HepG2 (cell line): ENCODE results near the gene EXPH5. TPM values are rescaled to one million over a fixed set of nuclear protein-coding genes. Genes with fewer than 3 reads are reported as not detected.
A peak's percentile ranks its signal among the peaks of the same experiment; 100 is the strongest.
"Not testable (repeated sequence)": the region's sequence is repeated elsewhere in the genome, so short reads cannot be mapped to it uniquely, and the experiment has no call there.

Experiments used
- ATAC-seq: fragments of 200-7000 bp; cut with Tn5 transposase; 3 replicates; pipeline ENCODE4 v1.9.1; 2020; ENCODE audit warnings: mild to moderate bottlenecking, moderate library complexity
- BruUV-seq: library from RNA; stranded (reverse); fragments of 400-500 nt; replicated peaks from 2 replicates; lab custom pipeline; 2021; lab: Mats Ljungman, UMichigan
- CTCF ChIA-PET: fragments of 300-600 bp; formaldehyde crosslinking; extraction: SDS; loops from one replicate; lab custom pipeline; 2021; ENCODE audit warnings: low total read pairs, inconsistent platforms, low intra/inter-chr PET ratio; lab: Yijun Ruan, JAX
- POLR2A ChIA-PET: fragments of 350-600 bp; sonication (Branson Sonifier 250); formaldehyde crosslinking; loops from one replicate; lab custom pipeline; 2020; ENCODE audit warnings: antibody characterized with exemption, inconsistent platforms; lab: Yijun Ruan, JAX
- DNase-seq: peaks from one replicate; pipeline ENCODE4 v3.0.0-alpha.2; 2015; ENCODE audit warnings: low spot score
- FAIRE-seq: peaks from 3 replicates; lab custom pipeline; 2011; peaks lifted over from hg19 to GRCh38; lab: Jason Lieb, UNC
- H2AFZ ChIP-seq: one replicate; pipeline ENCODE4 v1.6.1; 2011; ENCODE audit warnings: low read length, inconsistent platforms
- H3K27ac ChIP-seq: fragments of 300-600 bp; 3 replicates; pipeline ENCODE4 v1.8.0; 2011; ENCODE audit warnings: mixed run types, mild to moderate bottlenecking, mixed read lengths, low read length, inconsistent platforms; ENCODE audit not compliant: insufficient read depth; ENCODE audit errors: extremely low read length
- H3K27me3 ChIP-seq, 2 experiments: fragments of 200-600 bp in 1 of 2; 2 replicates in 1 of 2; 3 replicates in 1 of 2; pipeline versions ENCODE4 v1.6.0 to v1.8.0; 2011; ENCODE audit warnings: low read length in 2 of 2, mild to moderate bottlenecking in 2 of 2, moderate library complexity in 2 of 2, inconsistent platforms in 1 of 2; ENCODE audit not compliant: insufficient read depth in 2 of 2, control insufficient read depth in 1 of 2
- H3K36me3 ChIP-seq, 2 experiments: fragments of 200-600 bp in 1 of 2; replicated peaks in 1 of 2; 2 replicates in 1 of 2; 3 replicates in 1 of 2; pipeline versions ENCODE4 v1.5.1 to v1.8.0; 2011; ENCODE audit warnings: low read length in 2 of 2, inconsistent platforms in 1 of 2; ENCODE audit not compliant: insufficient read depth in 2 of 2, control insufficient read depth in 1 of 2
- H3K4me1 ChIP-seq: 2 replicates; pipeline ENCODE4 v1.5.1; 2012; ENCODE audit warnings: low read length, inconsistent platforms; ENCODE audit not compliant: insufficient read depth
- H3K4me2 ChIP-seq: 2 replicates; pipeline ENCODE4 v1.6.0; 2011; ENCODE audit warnings: low read depth, low read length, inconsistent platforms
- H3K4me3 ChIP-seq, 3 experiments: fragments of 200-600 bp in 1 of 3; sonication (generic), shearing (Covaris generic) in 1 of 3; replicated peaks in 1 of 3; 2 replicates each; pipeline ENCODE4 v1.5.1; 2011 to 2016; ENCODE audit warnings: low read length in 3 of 3, inconsistent platforms in 2 of 3, low read depth in 2 of 3, mild to moderate bottlenecking in 2 of 3, control low read depth in 1 of 3, mixed read lengths in 1 of 3; ENCODE audit not compliant: insufficient read depth in 1 of 3
- H3K79me2 ChIP-seq: one replicate; pipeline ENCODE4 v1.6.1; 2011; ENCODE audit warnings: low read length, inconsistent platforms; ENCODE audit not compliant: insufficient read depth
- H3K9ac ChIP-seq: 2 replicates; pipeline ENCODE4 v1.6.0; 2011; ENCODE audit warnings: mild to moderate bottlenecking, low read depth, low read length, inconsistent platforms; ENCODE audit not compliant: insufficient read depth
- H3K9me3 ChIP-seq: 2 replicates; pipeline ENCODE4 v1.5.1; 2012; ENCODE audit warnings: mild to moderate bottlenecking, low read length
- H4K20me1 ChIP-seq: 2 replicates; pipeline ENCODE4 v1.6.0; 2011; ENCODE audit warnings: inconsistent platforms, mild to moderate bottlenecking, low read length, moderate library complexity; ENCODE audit not compliant: insufficient read depth
- AKAP8 ChIP-seq: sonication (generic); formaldehyde crosslinking; IDR thresholded peaks from 2 replicates; pipeline ENCODE4 v1.5.1; 2020; ENCODE audit warnings: mild to moderate bottlenecking, missing genetic modification reagents
- ATF5 ChIP-seq: sonication (generic); formaldehyde crosslinking; IDR thresholded peaks from 2 replicates; pipeline ENCODE4 v1.4.0; 2020; ENCODE audit warnings: mild to moderate bottlenecking, low read depth, missing genetic modification reagents
- EP300 ChIP-seq, 3 experiments: sonication (generic) in 1 of 3; formaldehyde crosslinking in 1 of 3; IDR thresholded peaks; 2 replicates each; pipeline versions ENCODE4 v1.5.1 to v1.6.1; 2011 to 2020; ENCODE audit warnings: low read depth in 2 of 3, low read length in 2 of 3, borderline replicate concordance in 1 of 3, improper control_type of control experiment in 1 of 3, mild to moderate bottlenecking in 1 of 3, missing genetic modification reagents in 1 of 3, moderate library complexity in 1 of 3
- FOXK1 ChIP-seq: sonication (generic); formaldehyde crosslinking; IDR thresholded peaks from 2 replicates; pipeline ENCODE4 v1.4.0; 2020; ENCODE audit warnings: low read depth, missing genetic modification reagents, borderline replicate concordance
- FOXM1 ChIP-seq: sonication (generic); formaldehyde crosslinking; IDR thresholded peaks from 2 replicates; pipeline ENCODE4 v1.5.0; 2020; ENCODE audit warnings: missing genetic modification reagents
- HNRNPLL ChIP-seq: fragments of 200-400 bp; formaldehyde crosslinking; IDR thresholded peaks from 2 replicates; pipeline ENCODE4 v1.6.1; 2017; ENCODE audit warnings: mild to moderate bottlenecking, low read depth, low read length; ENCODE audit not compliant: poor library complexity, severe bottlenecking
- KDM3A ChIP-seq: IDR thresholded peaks from 2 replicates; pipeline ENCODE4 v1.6.1; 2018; ENCODE audit warnings: low read depth, missing compliant biosample characterization
- TP53 ChIP-seq: sonication (generic); formaldehyde crosslinking; conservative IDR thresholded peaks from 2 replicates; pipeline ENCODE4 v1.4.0; 2020; ENCODE audit warnings: missing genetic modification reagents
- ZNF263 ChIP-seq: sonication (generic); formaldehyde crosslinking; IDR thresholded peaks from 2 replicates; pipeline ENCODE4 v1.4.0; 2020; ENCODE audit warnings: missing genetic modification reagents
- ZNF644 ChIP-seq: IDR thresholded peaks from 2 replicates; pipeline ENCODE4 v1.6.1; 2016; ENCODE audit warnings: low read depth
- ZNF660 ChIP-seq: sonication (generic); formaldehyde crosslinking; IDR thresholded peaks from 2 replicates; pipeline ENCODE4 v1.5.1; 2020; ENCODE audit warnings: mild to moderate bottlenecking, low read depth, missing genetic modification reagents, borderline replicate concordance
- WGBS: methylation state at CpG from one replicate; pipeline ENCODE4 v1.1.6; 2017; ENCODE audit warnings: low lambda C conversion rate; 5-methylcytosine and 5-hydroxymethylcytosine counted together
- in situ Hi-C: cut with HindIII; loops from 2 replicates; pipeline ENCODE4 v1.10.0; 2017; ENCODE audit warnings: low pct_unique_long_range_greater_than_20kb; ENCODE audit not compliant: extremely low pct_ligation_motif_present
- intact Hi-C: fragments of 100-400 bp; cut with micrococcal nuclease; formaldehyde crosslinking; loops from one replicate; pipeline ENCODE4 v1.10.0; 2022; ENCODE audit not compliant: unreplicated experiment
- polyA plus RNA-seq, 8 experiments: library from polyadenylated mRNA; depleted of rRNA in 3 of 8; stranded (reverse) in 7 of 8; unstranded in 1 of 8; fragments of >200 nt; fragmentation: Illumina TruSeq in 4 of 8; extraction: Trizol in 4 of 8; gene quantifications; 2 replicates each; pipeline versions ENCODE4 v1.2.1 to v1.2.3, GENCODE V29; 2011 to 2016; ENCODE audit warnings: low read depth in 4 of 8, missing spikeins in 1 of 8, mixed read lengths in 1 of 8; ENCODE audit not compliant: insufficient read depth in 1 of 8
- total RNA-seq, 5 experiments: library from RNA; depleted of rRNA; stranded (reverse); fragments of >200 nt; fragmentation: Illumina TruSeq; extraction: Trizol; gene quantifications; 2 replicates each; pipeline ENCODE4 v1.2.3, GENCODE V29; 2016; ENCODE audit warnings: low read depth in 1 of 5
- TF ChIP-seq, protein P1 (sequence below): IDR thresholded peaks from 2 replicates; pipeline ENCODE4 v1.6.1; 2016; ENCODE audit warnings: missing genetic modification reagents, missing compliant biosample characterization

Gene EXPH5
- total and polyA plus RNA-seq, 2 of the 13 experiments (the other 11 are each of a cell fraction or from before 2014, with no cell fraction given), result under 0.01 to 0.02 TPM

DNA sequence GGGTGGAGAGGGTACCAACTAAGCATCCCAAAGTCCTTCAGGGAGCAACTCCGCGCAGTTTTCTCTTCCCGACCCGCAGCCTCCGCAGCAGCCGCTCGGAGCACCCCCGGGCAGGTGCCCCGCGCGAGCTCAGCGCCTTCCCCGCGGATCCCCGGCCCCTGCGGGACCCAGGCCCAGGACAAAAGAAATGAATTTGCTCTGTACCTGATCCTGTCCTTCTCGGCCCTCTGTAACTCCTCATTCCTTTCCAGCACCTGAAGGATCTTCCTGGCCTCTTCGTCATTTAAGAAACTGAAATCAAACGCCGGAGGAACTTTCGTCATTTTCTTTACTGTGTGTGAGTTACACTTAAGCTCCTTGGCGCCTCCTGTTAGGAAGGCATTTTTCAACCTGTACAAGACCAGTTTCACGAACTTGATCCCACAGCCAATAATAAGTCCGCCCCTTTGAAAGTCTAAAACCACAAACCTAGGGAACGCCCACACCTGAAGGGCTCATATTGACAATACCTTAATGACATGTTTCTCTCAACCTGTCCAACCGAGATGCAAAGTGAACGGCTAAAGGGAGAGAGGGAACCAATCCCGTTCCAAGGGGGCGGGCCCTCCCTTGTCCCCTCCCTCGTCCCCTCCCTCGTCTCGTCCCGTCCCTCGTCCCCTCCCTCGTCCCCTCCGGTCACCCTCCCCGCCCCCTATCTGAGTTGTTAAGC, at the start of gene EXPH5 (continued):
- TF ChIP-seq ZNF263 (CRISPR knock-in tag), result peak; percentile 95

DNA sequence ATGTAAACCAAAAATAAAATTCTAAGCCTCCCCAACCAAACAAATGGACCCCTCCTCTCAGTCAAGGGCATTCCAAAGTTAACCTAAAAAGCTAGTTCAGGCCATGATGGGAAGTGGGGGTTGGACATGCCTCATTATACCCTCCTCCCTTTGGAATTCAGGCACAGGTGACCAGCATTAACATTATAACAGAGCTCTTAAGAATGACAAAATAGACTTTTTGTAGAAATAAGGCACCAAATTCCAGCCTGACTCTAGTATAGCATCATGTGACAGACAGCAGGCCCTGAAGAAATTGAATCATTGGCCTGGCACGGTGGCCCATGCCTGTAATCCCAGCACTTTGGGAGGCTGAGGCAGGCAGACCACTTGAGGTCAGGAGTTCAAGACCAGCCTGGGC, 48.2 kb upstream of the EXPH5 start:
- H3K9ac ChIP-seq, BruUV-seq, DNase-seq, FAIRE-seq, H3K79me2 ChIP-seq, H3K9me3 ChIP-seq, ATAC-seq, H2AFZ ChIP-seq, POLR2A ChIA-PET, H3K36me3 ChIP-seq, H3K27me3 ChIP-seq, CTCF ChIA-PET, H3K4me3 ChIP-seq, H3K4me1 ChIP-seq, intact Hi-C loops, in situ Hi-C loops, H3K4me2 ChIP-seq, H3K27ac ChIP-seq, H4K20me1 ChIP-seq: not testable (repeated sequence)
- 64% methylated on average over 1 of the region's 1 CpG for WGBS

DNA sequence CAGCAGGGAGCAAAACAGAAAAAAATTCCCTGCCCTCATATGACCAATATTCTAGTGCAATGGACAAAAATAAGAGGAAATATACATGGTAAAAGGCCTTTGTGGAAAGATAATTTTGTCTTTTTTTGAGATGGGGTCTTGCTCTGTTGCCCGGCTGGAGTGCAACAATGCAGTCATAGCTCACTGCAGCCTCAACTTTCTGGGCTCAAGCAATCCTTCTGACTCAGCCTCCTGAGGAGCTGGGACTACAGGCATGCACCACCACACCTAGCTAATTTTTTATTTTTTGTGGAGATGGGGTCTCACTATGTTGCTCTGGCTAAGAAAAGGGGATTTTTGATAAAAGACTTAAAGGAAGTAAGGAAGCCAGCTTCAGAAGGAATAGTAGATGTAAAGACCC, 45.6 kb upstream of the EXPH5 start:
- POLR2A ChIA-PET, result no interaction called here
- no peak overlapping the region for H3K4me3 ChIP-seq
- H3K27me3 ChIP-seq, result no peaks in the 10 kb centered on the region
- H3K4me2 ChIP-seq, result no peak overlapping the region
- peaks cover 7% of the 10 kb centered on the region; the same call in 1 of the 2 replicates for H3K4me1 ChIP-seq
- CTCF ChIA-PET, result no interaction called here
- no TSS peak for BruUV-seq
- H3K9me3 ChIP-seq, result no peaks in the 10 kb centered on the region
- no peak for FAIRE-seq
- in situ Hi-C loops, result no loop called here
- no peak overlapping the region for H3K27ac ChIP-seq
- no peaks in the 10 kb centered on the region for H3K36me3 ChIP-seq
- intact Hi-C loops, result loop anchor here (5.0 kb wide), 1 partner anchor 142 kb away; the partner anchor contains the start of gene POGLUT3
- no peak for ATAC-seq
- DNase-seq, result no peak
- H2AFZ ChIP-seq, result no peak overlapping the region
- H3K79me2 ChIP-seq, result no peaks in the 10 kb centered on the region
- H4K20me1 ChIP-seq, result no peaks in the 10 kb centered on the region
- H3K9ac ChIP-seq, result no peak overlapping the region
- WGBS, result 33% methylated on average over 1 of the region's 1 CpG
- TF ChIP-seq TP53 (CRISPR knock-in tag) (no peak), FOXM1 (CRISPR knock-in tag) (no peak), EP300 (IDR thresholded peaks at IDR 0.05; ENCODE audit: low read depth in 2 of 2, low read length in 2 of 2) (no peak), EP300 (CRISPR knock-in tag; IDR thresholded peaks at IDR 0.05; ENCODE audit: borderline replicate concordance) (no peak), HNRNPLL (no peak), ATF5 (no peak), FOXK1 (CRISPR knock-in tag) (no peak), ZNF660 (CRISPR knock-in tag) (no peak), AKAP8 (CRISPR knock-in tag) (no peak), KDM3A (CRISPR knock-in tag) (no peak), ZNF644 (no peak)
- TF ChIP-seq, protein P1, sequence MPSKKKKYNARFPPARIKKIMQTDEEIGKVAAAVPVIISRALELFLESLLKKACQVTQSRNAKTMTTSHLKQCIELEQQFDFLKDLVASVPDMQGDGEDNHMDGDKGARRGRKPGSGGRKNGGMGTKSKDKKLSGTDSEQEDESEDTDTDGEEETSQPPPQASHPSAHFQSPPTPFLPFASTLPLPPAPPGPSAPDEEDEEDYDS (CRISPR knock-in tag), result no peak
